Measurements from ENCODE around the gene CAPN5. TPM values are rescaled to one million over a fixed set of nuclear protein-coding genes. Genes with fewer than 3 reads are reported as not detected.

Gene CAPN5
- polyA plus RNA-seq, 3 donors, result 0.28 to 0.83 (median 0.62) TPM

GRCh38 chr11:77111946-77112345 lies 45.2 kb downstream of the CAPN5 start:
- H3K27ac ChIP-seq (ENCODE audit: low read depth in 1 of 2, low read length in 2 of 2), result no peak overlapping the region
- intact Hi-C loops (cut with micrococcal nuclease), result no loop called here
- H3K4me3 ChIP-seq (replicated peaks in 1 of 3; ENCODE audit: low read depth in 2 of 3, low read length in 3 of 3), result no peak overlapping the region
- peaks cover 0 to 3% (median 0%) of the 10 kb centered on the region in 7 donors for H3K9me3 Mint-ChIP-seq
- H3K36me3 Mint-ChIP-seq, result no peaks in the 10 kb centered on the region
- no peak overlapping the region for H3K9ac ChIP-seq (ENCODE audit: insufficient read depth, low read length, poor library complexity, severe bottlenecking)
- H3K4me2 ChIP-seq (replicated peaks; ENCODE audit: extremely low read depth, low read length, poor library complexity, severe bottlenecking), result no peak overlapping the region
- peaks cover 1 to 8% (median 3%) of the 10 kb centered on the region in 3 donors for H3K27me3 Mint-ChIP-seq (ENCODE audit: low read depth in 3 of 3)
- H3K4me1 ChIP-seq (ENCODE audit: control insufficient read depth in 1 of 2, insufficient read depth in 2 of 2, low read length in 2 of 2), result no peaks in the 10 kb centered on the region
- H3K9me3 ChIP-seq (replicated peaks in 1 of 2; ENCODE audit: control insufficient read depth in 1 of 2, insufficient read depth in 1 of 2, low read length in 2 of 2), result no peaks in the 10 kb centered on the region
- H3K36me3 ChIP-seq (replicated peaks in 1 of 2; ENCODE audit: control insufficient read depth in 1 of 2, insufficient read depth in 2 of 2, low read length in 2 of 2), result no peaks in the 10 kb centered on the region
- TF ChIP-seq CTCF (IDR thresholded peaks at IDR 0.05), result no peak
- no peak overlapping the region for H3K27ac Mint-ChIP-seq
- 97% methylated on average over 6 of the region's 6 CpGs for WGBS (ENCODE audit: insufficient coverage)
- no peak for DNase-seq
- no peaks in the 10 kb centered on the region for H4K20me1 ChIP-seq (ENCODE audit: insufficient read depth, low read length)
- H2AFZ ChIP-seq (ENCODE audit: insufficient read depth, low read depth, low read length, poor library complexity, severe bottlenecking), result no peak overlapping the region
- no peak overlapping the region for H3K4me3 Mint-ChIP-seq
- no peaks in the 10 kb centered on the region for H3K79me2 ChIP-seq (ENCODE audit: insufficient read depth, low read length)
- H3K27me3 ChIP-seq (ENCODE audit: control insufficient read depth in 2 of 2, insufficient read depth in 2 of 2, low read length in 2 of 2), result no peaks in the 10 kb centered on the region
- H3K4me1 Mint-ChIP-seq, result peaks cover 5% of the 10 kb centered on the region

GRCh38 chr11:77112641-77113381 lies 46.0 kb downstream of the CAPN5 start:
- H3K4me1 Mint-ChIP-seq, result peaks cover 5% of the 10 kb centered on the region
- H2AFZ ChIP-seq (ENCODE audit: insufficient read depth, low read depth, low read length, poor library complexity, severe bottlenecking), result no peak overlapping the region
- no peak for TF ChIP-seq CTCF (IDR thresholded peaks at IDR 0.05)
- H3K9me3 Mint-ChIP-seq, result peaks cover 0 to 3% (median 0%) of the 10 kb centered on the region in 7 donors
- H3K4me3 Mint-ChIP-seq, result no peak overlapping the region
- H3K79me2 ChIP-seq (ENCODE audit: insufficient read depth, low read length), result no peaks in the 10 kb centered on the region
- WGBS (ENCODE audit: insufficient coverage), result 90% methylated on average over 18 of the region's 20 CpGs
- H3K27me3 Mint-ChIP-seq (ENCODE audit: low read depth in 3 of 3), result peaks cover 1 to 8% (median 3%) of the 10 kb centered on the region in 3 donors
- H3K27ac Mint-ChIP-seq, result no peak overlapping the region
- H3K4me3 ChIP-seq (replicated peaks in 1 of 3; ENCODE audit: low read depth in 2 of 3, low read length in 3 of 3), result no peak overlapping the region
- H3K27me3 ChIP-seq (ENCODE audit: control insufficient read depth in 2 of 2, insufficient read depth in 2 of 2, low read length in 2 of 2), result no peaks in the 10 kb centered on the region
- DNase-seq, result no peak
- H3K36me3 ChIP-seq (replicated peaks in 1 of 2; ENCODE audit: control insufficient read depth in 1 of 2, insufficient read depth in 2 of 2, low read length in 2 of 2), result no peaks in the 10 kb centered on the region
- H3K27ac ChIP-seq (ENCODE audit: low read depth in 1 of 2, low read length in 2 of 2), result no peak overlapping the region
- H3K36me3 Mint-ChIP-seq, result no peaks in the 10 kb centered on the region
- intact Hi-C loops (cut with micrococcal nuclease), result no loop called here
- H3K9ac ChIP-seq (ENCODE audit: insufficient read depth, low read length, poor library complexity, severe bottlenecking), result no peak overlapping the region
- no peaks in the 10 kb centered on the region for H3K4me1 ChIP-seq (ENCODE audit: control insufficient read depth in 1 of 2, insufficient read depth in 2 of 2, low read length in 2 of 2)
- H3K9me3 ChIP-seq (replicated peaks in 1 of 2; ENCODE audit: control insufficient read depth in 1 of 2, insufficient read depth in 1 of 2, low read length in 2 of 2), result no peaks in the 10 kb centered on the region
- no peaks in the 10 kb centered on the region for H4K20me1 ChIP-seq (ENCODE audit: insufficient read depth, low read length)
- H3K4me2 ChIP-seq (replicated peaks; ENCODE audit: extremely low read depth, low read length, poor library complexity, severe bottlenecking), result no peak overlapping the region
